Measurements from ENCODE around the gene NYAP2. TPM values are rescaled to one million over a fixed set of nuclear protein-coding genes. Genes with fewer than 3 reads are reported as not detected.

The NYAP2 gene
- polyA plus RNA-seq, 3 donors, result not detected

- H3K27ac Mint-ChIP-seq, result no peak overlapping the region
- TF ChIP-seq, protein P1, sequence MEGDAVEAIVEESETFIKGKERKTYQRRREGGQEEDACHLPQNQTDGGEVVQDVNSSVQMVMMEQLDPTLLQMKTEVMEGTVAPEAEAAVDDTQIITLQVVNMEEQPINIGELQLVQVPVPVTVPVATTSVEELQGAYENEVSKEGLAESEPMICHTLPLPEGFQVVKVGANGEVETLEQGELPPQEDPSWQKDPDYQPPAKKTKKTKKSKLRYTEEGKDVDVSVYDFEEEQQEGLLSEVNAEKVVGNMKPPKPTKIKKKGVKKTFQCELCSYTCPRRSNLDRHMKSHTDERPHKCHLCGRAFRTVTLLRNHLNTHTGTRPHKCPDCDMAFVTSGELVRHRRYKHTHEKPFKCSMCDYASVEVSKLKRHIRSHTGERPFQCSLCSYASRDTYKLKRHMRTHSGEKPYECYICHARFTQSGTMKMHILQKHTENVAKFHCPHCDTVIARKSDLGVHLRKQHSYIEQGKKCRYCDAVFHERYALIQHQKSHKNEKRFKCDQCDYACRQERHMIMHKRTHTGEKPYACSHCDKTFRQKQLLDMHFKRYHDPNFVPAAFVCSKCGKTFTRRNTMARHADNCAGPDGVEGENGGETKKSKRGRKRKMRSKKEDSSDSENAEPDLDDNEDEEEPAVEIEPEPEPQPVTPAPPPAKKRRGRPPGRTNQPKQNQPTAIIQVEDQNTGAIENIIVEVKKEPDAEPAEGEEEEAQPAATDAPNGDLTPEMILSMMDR (IDR thresholded peaks at IDR 0.05), result no peak
- Histone ChIP-seq H3K9ac (ENCODE audit: insufficient read depth, low read length, poor library complexity, severe bottlenecking) (no peak overlapping the region), H2AFZ (ENCODE audit: insufficient read depth, low read depth, low read length, poor library complexity, severe bottlenecking) (no peak overlapping the region), H4K20me1 (ENCODE audit: insufficient read depth, low read length) (no peaks in the 10 kb centered on the region), H3K4me2 (replicated peaks; ENCODE audit: extremely low read depth, low read length, poor library complexity, severe bottlenecking) (no peak overlapping the region), H3K4me3 (replicated peaks in 1 of 3; ENCODE audit: low read depth in 2 of 3, low read length in 3 of 3) (no peak overlapping the region), H3K36me3 (replicated peaks in 1 of 2; ENCODE audit: control insufficient read depth in 1 of 2, insufficient read depth in 2 of 2, low read length in 2 of 2) (no peaks in the 10 kb centered on the region), H3K9me3 (replicated peaks in 1 of 2; ENCODE audit: control insufficient read depth in 1 of 2, insufficient read depth in 1 of 2, low read length in 2 of 2) (peaks cover 6 to 9% of the 10 kb centered on the region in 2 donors), H3K79me2 (ENCODE audit: insufficient read depth, low read length) (no peaks in the 10 kb centered on the region), H3K27me3 (ENCODE audit: control insufficient read depth in 2 of 2, insufficient read depth in 2 of 2, low read length in 2 of 2) (no peaks in the 10 kb centered on the region), H3K27ac (ENCODE audit: low read depth in 1 of 2, low read length in 2 of 2) (no peak overlapping the region), H3K4me1 (ENCODE audit: control insufficient read depth in 1 of 2, insufficient read depth in 2 of 2, low read length in 2 of 2) (no peaks in the 10 kb centered on the region)
- peaks cover 2 to 12% (median 4%) of the 10 kb centered on the region in 7 donors for H3K9me3 Mint-ChIP-seq
- H3K4me1 Mint-ChIP-seq, result no peaks in the 10 kb centered on the region
- no peaks in the 10 kb centered on the region for H3K27me3 Mint-ChIP-seq (ENCODE audit: low read depth in 3 of 3)
- WGBS (ENCODE audit: insufficient coverage), result 88% methylated on average over 5 of the region's 5 CpGs
- DNase-seq, result no peak
- no peak overlapping the region for H3K4me3 Mint-ChIP-seq
- intact Hi-C loops (cut with micrococcal nuclease), result no loop called here
- no peaks in the 10 kb centered on the region for H3K36me3 Mint-ChIP-seq
Observed at GRCh38 chr2:225574582-225575138, 175.2 kb downstream of the NYAP2 start.

GRCh38 chr2:225581135-225581534 is 181.6 kb downstream of the NYAP2 start:
- DNase-seq, result no peak
- Mint-ChIP-seq H3K9me3 (peaks cover 0 to 12% (median 5%) of the 10 kb centered on the region in 7 donors), H3K27me3 (ENCODE audit: low read depth in 3 of 3) (no peaks in the 10 kb centered on the region), H3K36me3 (no peaks in the 10 kb centered on the region), H3K4me1 (no peaks in the 10 kb centered on the region), H3K4me3 (no peak overlapping the region), H3K27ac (no peak overlapping the region)
- no peak overlapping the region for H3K4me3 ChIP-seq (replicated peaks in 1 of 3; ENCODE audit: low read depth in 2 of 3, low read length in 3 of 3)
- H3K9me3 ChIP-seq (replicated peaks in 1 of 2; ENCODE audit: control insufficient read depth in 1 of 2, insufficient read depth in 1 of 2, low read length in 2 of 2), result peaks cover 0 to 11% of the 10 kb centered on the region in 2 donors
- H4K20me1 ChIP-seq (ENCODE audit: insufficient read depth, low read length), result no peaks in the 10 kb centered on the region
- H3K79me2 ChIP-seq (ENCODE audit: insufficient read depth, low read length), result no peaks in the 10 kb centered on the region
- H3K27me3 ChIP-seq (ENCODE audit: control insufficient read depth in 2 of 2, insufficient read depth in 2 of 2, low read length in 2 of 2), result no peaks in the 10 kb centered on the region
- no peak overlapping the region for H3K4me2 ChIP-seq (replicated peaks; ENCODE audit: extremely low read depth, low read length, poor library complexity, severe bottlenecking)
- no peaks in the 10 kb centered on the region for H3K4me1 ChIP-seq (ENCODE audit: control insufficient read depth in 1 of 2, insufficient read depth in 2 of 2, low read length in 2 of 2)
- TF ChIP-seq, protein P1 (IDR thresholded peaks at IDR 0.05), result no peak
- H3K9ac ChIP-seq (ENCODE audit: insufficient read depth, low read length, poor library complexity, severe bottlenecking), result no peak overlapping the region
- H3K36me3 ChIP-seq (replicated peaks in 1 of 2; ENCODE audit: control insufficient read depth in 1 of 2, insufficient read depth in 2 of 2, low read length in 2 of 2), result no peaks in the 10 kb centered on the region
- no peak overlapping the region for H2AFZ ChIP-seq (ENCODE audit: insufficient read depth, low read depth, low read length, poor library complexity, severe bottlenecking)
- intact Hi-C loops (cut with micrococcal nuclease), result no loop called here
- H3K27ac ChIP-seq (ENCODE audit: low read depth in 1 of 2, low read length in 2 of 2), result no peak overlapping the region
